AG04450 (cell line): ENCODE results near the gene NATD1. TPM values are rescaled to one million over a fixed set of nuclear protein-coding genes. Genes with fewer than 3 reads are reported as not detected.

Source experiments
- CTCF ChIA-PET: fragments of 300-600, 350-600 bp; formaldehyde crosslinking; extraction: SDS; loops from one replicate; lab custom pipeline; 2022; ENCODE audit warnings: antibody characterized with exemption, inconsistent platforms; lab: Charles Lee
- POLR2A ChIA-PET: fragments of 350-600 bp; formaldehyde crosslinking; extraction: SDS; loops from one replicate; lab custom pipeline; 2021; ENCODE audit warnings: antibody characterized with exemption, inconsistent platforms; lab: Yijun Ruan, JAX
- DNase-seq: peaks from one replicate; pipeline ENCODE4 v3.0.0-alpha.2; 2011; ENCODE audit warnings: low read depth, low spot score
- H3K27ac ChIP-seq: one replicate; pipeline ENCODE4 v1.5.1; 2012; ENCODE audit warnings: low read depth, low read length, control low read depth
- H3K27me3 ChIP-seq: one replicate; pipeline ENCODE4 v1.6.0; 2012; ENCODE audit warnings: low read length; ENCODE audit not compliant: control insufficient read depth, insufficient read depth
- H3K4me3 ChIP-seq: 2 replicates; pipeline ENCODE4 v1.5.1; 2011; ENCODE audit warnings: mild to moderate bottlenecking, low read depth, low read length, control low read depth
- H3K9me3 ChIP-seq: 2 replicates; pipeline ENCODE4 v1.5.1; 2012; ENCODE audit warnings: low read length; ENCODE audit not compliant: control insufficient read depth, insufficient read depth
- CTCF ChIP-seq: IDR thresholded peaks from 2 replicates; pipeline ENCODE4 v1.5.1; 2011; ENCODE audit warnings: low read depth, low read length, control low read depth, inconsistent platforms
- polyA plus RNA-seq: library from polyadenylated mRNA; depleted of rRNA; stranded (reverse); fragments of >200 nt; gene quantifications from 2 replicates; pipeline ENCODE4 v1.2.3, GENCODE V29; 2011

Gene NATD1
- polyA plus RNA-seq, 1 experiment, result 4.0 TPM

- no peak for TF ChIP-seq CTCF
- ChIA-PET CTCF (interaction anchor here (3.2 to 4.8 kb wide), 2 partner anchors 154 to 229 kb away, joined by 17 to 47 read pairs; no protein-coding TSS in a partner anchor), POLR2A (no interaction called here)
These were observed 29.6 kb upstream of the NATD1 start for GRCh38 chr17:21282850-21283249.

GRCh38 chr17:21282231-21282630 lies 29.0 kb upstream of the NATD1 start:
- Histone ChIP-seq H3K27me3 (no peaks in the 10 kb centered on the region), H3K9me3 (no peaks in the 10 kb centered on the region; the same call in 1 of the 2 replicates), H3K4me3 (no peak overlapping the region), H3K27ac (peak overlapping the region; percentile 97)
- ChIA-PET CTCF (interaction anchor here (0.8 to 4.8 kb wide), 4 partner anchors 153 to 229 kb away, joined by 4 to 47 read pairs (median 10); no protein-coding TSS in a partner anchor), POLR2A (no interaction called here)
- no peak for TF ChIP-seq CTCF
- DNase-seq, result peak; percentile 92

More at GRCh38 chr17:21282850-21283249, 29.6 kb upstream of the NATD1 start:
- DNase-seq, result no peak
- H3K27me3 ChIP-seq, result no peaks in the 10 kb centered on the region
- peak overlapping the region; percentile 97 for H3K27ac ChIP-seq
- no peak overlapping the region for H3K4me3 ChIP-seq
- H3K9me3 ChIP-seq, result no peaks in the 10 kb centered on the region; the same call in 1 of the 2 replicates

- no peak overlapping the region for H3K4me3 ChIP-seq
- peaks cover 2% of the 10 kb centered on the region for H3K27me3 ChIP-seq
- peak; percentile 55 for DNase-seq
- ChIA-PET CTCF (interaction anchor here (0.5 to 4.8 kb wide), 13 partner anchors 8 to 231 kb away, joined by 3 to 47 read pairs (median 4); no protein-coding TSS in a partner anchor), POLR2A (interaction anchor here (0.5 to 0.6 kb wide), 2 partner anchors 35 to 248 kb away, joined by 3 to 5 read pairs; no protein-coding TSS in a partner anchor)
- no peak overlapping the region for H3K27ac ChIP-seq
- TF ChIP-seq CTCF, result peak; percentile 98
- H3K9me3 ChIP-seq, result no peaks in the 10 kb centered on the region; the same call in 1 of the 2 replicates
These were observed 26.9 kb upstream of the NATD1 start for GRCh38 chr17:21280081-21280518.

- Histone ChIP-seq H3K27ac (no peak overlapping the region), H3K9me3 (no peaks in the 10 kb centered on the region), H3K27me3 (peaks cover 2% of the 10 kb centered on the region), H3K4me3 (no peak overlapping the region)
- CTCF ChIA-PET, result interaction anchor here (0.6 to 4.8 kb wide), 18 partner anchors 9 to 349 kb away, joined by 3 to 47 read pairs (median 4); no protein-coding TSS in a partner anchor
- TF ChIP-seq CTCF, result no peak
- DNase-seq, result no peak
- POLR2A ChIA-PET, result interaction anchor here (0.6 kb wide), 1 partner anchor 247 kb away, joined by 3 read pairs; no protein-coding TSS in a partner anchor
These were observed 26.4 kb upstream of the NATD1 start for GRCh38 chr17:21279582-21279981.

- H3K4me3 ChIP-seq, result no peak overlapping the region
- no peaks in the 10 kb centered on the region for H3K9me3 ChIP-seq
- ChIA-PET POLR2A (no interaction called here), CTCF (interaction anchor here (0.6 to 4.8 kb wide), 18 partner anchors 10 to 349 kb away, joined by 3 to 47 read pairs (median 4); no protein-coding TSS in a partner anchor)
- no peak overlapping the region for H3K27ac ChIP-seq
- peaks cover 2% of the 10 kb centered on the region for H3K27me3 ChIP-seq
- TF ChIP-seq CTCF, result no peak
- DNase-seq, result no peak
These were observed 26.0 kb upstream of the NATD1 start for GRCh38 chr17:21279198-21279535.
